ENCODE data around the gene MST1.

- TF ChIP-seq MAX (CRISPR knock-in tag; IDR thresholded peaks at IDR 0.05): no peak
- no peak for TF ChIP-seq ATF2 (CRISPR knock-in tag; IDR thresholded peaks at IDR 0.05; ENCODE audit: borderline replicate concordance, low read depth)
- no peak for TF ChIP-seq CTCF (IDR thresholded peaks at IDR 0.05)
- TF ChIP-seq GABPB1 (CRISPR knock-in tag; IDR thresholded peaks at IDR 0.05): no peak
- TF ChIP-seq PREB (CRISPR knock-in tag; IDR thresholded peaks at IDR 0.05; ENCODE audit: borderline replicate concordance): no peak
- TF ChIP-seq TCF7 (CRISPR knock-in tag; IDR thresholded peaks at IDR 0.05; ENCODE audit: low read depth): no peak
- no peak for TF ChIP-seq HMGXB4 (CRISPR knock-in tag; IDR thresholded peaks at IDR 0.05)
- TF ChIP-seq E2F4 (CRISPR knock-in tag; IDR thresholded peaks at IDR 0.05; ENCODE audit: borderline replicate concordance, low read depth): no peak
- no peak for TF ChIP-seq ZBTB21 (CRISPR knock-in tag; IDR thresholded peaks at IDR 0.05; ENCODE audit: borderline replicate concordance)
- TF ChIP-seq ZNF671 (CRISPR knock-in tag; IDR thresholded peaks at IDR 0.05): no peak
- no peak for TF ChIP-seq NFE2L1 (CRISPR knock-in tag; IDR thresholded peaks at IDR 0.05)
- TF ChIP-seq ATF6 (CRISPR knock-in tag; IDR thresholded peaks at IDR 0.05): no peak
- no peak for TF ChIP-seq ATF1 (CRISPR knock-in tag; IDR thresholded peaks at IDR 0.05)
- no peak for TF ChIP-seq CREM (CRISPR knock-in tag; IDR thresholded peaks at IDR 0.05)
Measured at GRCh38 chr3:49655731-49656285, 33.5 kb downstream of the MST1 start.

Data from WTC11 (cell line).